CD8-positive, alpha-beta memory T cell (primary cell): Measurements from ENCODE around the gene ZC3H4. TPM values are rescaled to one million over a fixed set of nuclear protein-coding genes. Genes with fewer than 3 reads are reported as not detected.

ENCODE experiments used
- CTCF ChIA-PET: fragments of 350-600 bp; sonication (Branson Sonifier 250); formaldehyde crosslinking; loops from one replicate; lab custom pipeline; 2021; ENCODE audit warnings: antibody characterized with exemption; lab: Charles Lee
- POLR2A ChIA-PET: fragments of 350-600 bp; sonication (Branson Sonifier 250); formaldehyde crosslinking; loops from one replicate; lab custom pipeline; 2021; ENCODE audit warnings: antibody characterized with exemption; lab: Charles Lee
- DNase-seq, 5 donors: peaks; one replicate each; pipeline versions ENCODE4 v3.0.0 to v3.0.0-alpha.2; 2020 to 2022; ENCODE audit warnings: mixed read lengths in 1 of 5
- H3K27ac ChIP-seq: one replicate; pipeline ENCODE4 v1.7.0; 2013; ENCODE audit warnings: low read depth, mild to moderate bottlenecking, low read length, moderate library complexity
- H3K27me3 ChIP-seq: 2 replicates; pipeline ENCODE4 v1.7.0; 2013; ENCODE audit warnings: low read length, mild to moderate bottlenecking; ENCODE audit not compliant: insufficient read depth, poor library complexity, severe bottlenecking
- H3K36me3 ChIP-seq: 2 replicates; pipeline ENCODE4 v1.7.0; 2013; ENCODE audit warnings: mild to moderate bottlenecking, low read length, moderate library complexity; ENCODE audit not compliant: insufficient read depth
- H3K4me1 ChIP-seq: 2 replicates; pipeline ENCODE4 v1.7.0; 2013; ENCODE audit warnings: mild to moderate bottlenecking, low read length, moderate library complexity; ENCODE audit not compliant: insufficient read depth
- H3K4me3 ChIP-seq: 2 replicates; pipeline ENCODE4 v1.7.0; 2013; ENCODE audit warnings: mild to moderate bottlenecking, low read length
- H3K9me3 ChIP-seq: 2 replicates; pipeline ENCODE4 v1.7.0; 2013; ENCODE audit warnings: mild to moderate bottlenecking, low read length
- H3K27ac Mint-ChIP-seq, 8 donors: one replicate each; pipeline ENCODE4 v1.8.0; 2020 to 2021; ENCODE audit warnings: mixed read lengths in 8 of 8, mild to moderate bottlenecking in 6 of 8, inconsistent platforms in 3 of 8, moderate library complexity in 3 of 8
- H3K27me3 Mint-ChIP-seq, 2 donors: one replicate each; pipeline ENCODE4 v1.8.0; 2020 to 2021; ENCODE audit warnings: mixed read lengths in 2 of 2, mild to moderate bottlenecking in 1 of 2, moderate library complexity in 1 of 2
- H3K36me3 Mint-ChIP-seq, 3 donors: one replicate each; pipeline ENCODE4 v1.8.0; 2020 to 2021; ENCODE audit warnings: mixed read lengths in 3 of 3, inconsistent platforms in 1 of 3, mild to moderate bottlenecking in 1 of 3
- H3K4me1 Mint-ChIP-seq, 3 donors: one replicate each; pipeline ENCODE4 v1.8.0; 2020 to 2021; ENCODE audit warnings: mixed read lengths in 3 of 3, inconsistent platforms in 1 of 3, mild to moderate bottlenecking in 1 of 3
- H3K4me3 Mint-ChIP-seq, 7 donors: one replicate each; pipeline ENCODE4 v1.8.0; 2020 to 2021; ENCODE audit warnings: mixed read lengths in 7 of 7, mild to moderate bottlenecking in 6 of 7, moderate library complexity in 4 of 7, inconsistent platforms in 2 of 7
- H3K9me3 Mint-ChIP-seq, 5 donors: one replicate each; pipeline ENCODE4 v1.8.0; 2020 to 2022; ENCODE audit warnings: mixed read lengths in 5 of 5, mild to moderate bottlenecking in 3 of 5, moderate library complexity in 2 of 5, inconsistent platforms in 1 of 5
- polyA plus RNA-seq: library from polyadenylated mRNA; unstranded; fragments of 300-500 nt; fragmentation: Illumina TruSeq; gene quantifications from one replicate; pipeline ENCODE4 v1.2.3, GENCODE V29; 2021
- total RNA-seq, 2 experiments: library from RNA; stranded (reverse); gene quantifications; one replicate each; pipeline ENCODE4 v1.2.3, GENCODE V29; 2021

The ZC3H4 gene
- total and polyA plus RNA-seq, 3 experiments from 2014 or later = 3.2 to 99.6 (median 90.3) TPM

GRCh38 chr19:47133021-47133471 is 19.5 kb upstream of the ZC3H4 start:
- Histone ChIP-seq H3K4me3 (no peak overlapping the region), H3K9me3 (no peaks in the 10 kb centered on the region), H3K36me3 (no peaks in the 10 kb centered on the region), H3K27ac (no peak overlapping the region), H3K4me1 (peaks cover 33% of the 10 kb centered on the region), H3K27me3 (no peaks in the 10 kb centered on the region)
- Mint-ChIP-seq H3K27ac (peak overlapping the region in 2 of 8 donors; percentile 47 to 48), H3K36me3 (peaks cover 0 to 30% (median 0%) of the 10 kb centered on the region in 3 donors), H3K4me3 (peak overlapping the region in 6 of 7 donors; percentile 2 to 98 (median 34)), H3K9me3 (peaks cover 0 to 3% (median 0%) of the 10 kb centered on the region in 5 donors), H3K27me3 (peaks cover 0 to 8% of the 10 kb centered on the region in 2 donors), H3K4me1 (peaks cover 42 to 66% (median 52%) of the 10 kb centered on the region in 3 donors)
- ChIA-PET CTCF (interaction anchor here (1.0 to 9.0 kb wide), 7 partner anchors 17 to 114 kb away, joined by 3 to 87 read pairs (median 17); no protein-coding TSS in a partner anchor), POLR2A (interaction anchor here (0.5 to 0.8 kb wide), 3 partner anchors 38 to 111 kb away, joined by 3 to 5 read pairs (median 4); no protein-coding TSS in a partner anchor)
- DNase-seq = no peak

- DNase-seq = no peak
- Histone ChIP-seq H3K36me3 (no peaks in the 10 kb centered on the region), H3K4me1 (peaks cover 33% of the 10 kb centered on the region), H3K27ac (no peak overlapping the region), H3K27me3 (no peaks in the 10 kb centered on the region), H3K9me3 (no peaks in the 10 kb centered on the region), H3K4me3 (no peak overlapping the region)
- ChIA-PET CTCF (interaction anchor here (0.6 to 9.0 kb wide), 9 partner anchors 17 to 667 kb away, joined by 3 to 87 read pairs (median 13); no protein-coding TSS in a partner anchor), POLR2A (interaction anchor here (0.7 to 2.4 kb wide), 6 partner anchors 19 to 112 kb away, joined by 3 to 15 read pairs (median 6); partner anchors contain the start of gene ZC3H4)
- H3K9me3 Mint-ChIP-seq = peaks cover 0 to 3% (median 0%) of the 10 kb centered on the region in 5 donors
- peak overlapping the region in 3 of 8 donors; percentile 58 to 96 (median 68) for H3K27ac Mint-ChIP-seq
- H3K27me3 Mint-ChIP-seq = peaks cover 0 to 8% of the 10 kb centered on the region in 2 donors
- peak overlapping the region; percentile 96 to 100 (median 98) for H3K4me3 Mint-ChIP-seq
- peaks cover 0 to 30% (median 0%) of the 10 kb centered on the region in 3 donors for H3K36me3 Mint-ChIP-seq
- peaks cover 42 to 66% (median 52%) of the 10 kb centered on the region in 3 donors for H3K4me1 Mint-ChIP-seq
Observed at GRCh38 chr19:47132194-47132852, 18.7 kb upstream of the ZC3H4 start.

DNA sequence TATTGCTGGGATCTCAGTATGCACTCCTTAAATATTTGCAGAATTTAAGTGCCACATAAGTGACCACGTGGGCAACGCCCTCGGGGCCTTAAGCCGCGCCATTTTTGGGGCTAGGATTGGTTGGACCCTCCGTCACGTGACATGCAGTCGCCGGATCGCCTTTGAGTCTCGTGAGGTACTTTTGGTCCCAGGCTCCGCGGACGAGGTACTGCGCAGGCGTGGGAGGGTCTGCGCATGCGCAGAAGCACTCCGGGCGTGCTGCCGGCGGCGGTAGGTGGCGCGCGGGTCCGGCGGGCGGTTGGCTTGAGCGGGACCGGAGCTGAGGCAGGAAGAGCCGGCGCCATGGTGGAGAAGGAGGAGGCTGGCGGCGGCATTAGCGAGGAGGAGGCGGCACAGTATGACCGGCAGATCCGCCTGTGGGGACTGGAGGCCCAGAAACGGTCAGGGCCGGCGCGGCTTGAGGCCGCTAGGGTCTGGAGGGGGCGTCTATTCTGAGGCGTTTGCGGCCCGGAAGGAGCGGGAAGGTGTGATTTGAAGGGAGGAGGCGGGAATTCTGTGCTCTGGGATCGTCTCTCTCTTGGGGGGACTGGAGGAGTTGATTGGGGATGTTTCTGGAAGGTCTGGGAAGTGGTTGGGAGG is 17.1 kb upstream of the ZC3H4 start, which contains the start of gene SAE1:
TSS of gene SAE1 (plus strand) at position 247 of the 639 bp plus-strand sequence. CDS start at position 343, 96 bp downstream.
- peaks cover 0 to 25% (median 0%) of the 10 kb centered on the region in 3 donors for H3K36me3 Mint-ChIP-seq
- Histone ChIP-seq H3K9me3 (no peaks in the 10 kb centered on the region), H3K4me3 (peak within 1 kb of the TSS; percentile 97), H3K27me3 (no peaks in the 10 kb centered on the region), H3K4me1 (peaks cover 33% of the 10 kb centered on the region), H3K36me3 (no peaks in the 10 kb centered on the region), H3K27ac (peak within 1 kb of the TSS; percentile 90)
- peak within 1 kb of the TSS; percentile 74 to 99 (median 96) for H3K27ac Mint-ChIP-seq
- peaks cover 0 to 3% (median 0%) of the 10 kb centered on the region in 5 donors for H3K9me3 Mint-ChIP-seq
- H3K27me3 Mint-ChIP-seq = peaks cover 0 to 8% of the 10 kb centered on the region in 2 donors
- H3K4me1 Mint-ChIP-seq = peaks cover 39 to 57% (median 52%) of the 10 kb centered on the region in 3 donors
- ChIA-PET POLR2A (interaction anchor here (0.6 to 2.4 kb wide), 8 partner anchors 17 to 197 kb away, joined by 3 to 15 read pairs (median 6); partner anchors contain the start of gene ZC3H4), CTCF (interaction anchor here (0.8 to 9.0 kb wide), 25 partner anchors 11 to 126 kb away, joined by 3 to 87 read pairs (median 4); partner anchors contain the start of genes CCDC9 and ZC3H4)
- H3K4me3 Mint-ChIP-seq = peak within 1 kb of the TSS; percentile 96 to 100 (median 98)
- peak; percentile 85 to 94 (median 89) for DNase-seq

DNA sequence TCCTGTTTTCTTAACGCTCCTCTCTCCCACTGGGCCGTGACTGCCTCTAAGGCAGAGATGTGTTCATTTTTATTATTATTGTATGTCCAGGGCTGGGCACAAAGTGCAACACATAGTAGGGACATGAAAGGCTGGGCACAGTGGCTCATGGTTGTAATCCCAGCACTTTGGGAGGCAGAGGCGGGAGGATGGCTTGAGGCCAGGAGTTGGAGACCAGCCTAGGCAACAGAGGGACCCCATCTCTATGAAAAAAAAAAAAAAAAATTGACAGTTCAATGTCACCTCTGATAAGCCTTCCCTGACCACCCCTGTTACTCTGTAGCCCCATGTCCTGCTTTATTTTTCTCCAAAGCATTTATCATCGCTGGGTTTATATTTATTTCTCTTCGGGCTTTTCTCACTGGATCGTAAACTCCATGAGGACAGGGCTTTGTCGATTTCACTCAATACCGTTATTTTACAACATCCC is 16.6 kb upstream of the ZC3H4 start:
- Histone ChIP-seq H3K27me3 (no peaks in the 10 kb centered on the region), H3K27ac (no peak overlapping the region), H3K4me1 (peaks cover 28% of the 10 kb centered on the region), H3K9me3 (no peaks in the 10 kb centered on the region), H3K4me3 (peak overlapping the region; percentile 97), H3K36me3 (no peaks in the 10 kb centered on the region)
- ChIA-PET POLR2A (interaction anchor here (1.6 to 2.4 kb wide), 2 partner anchors 96 to 114 kb away, joined by 6 to 15 read pairs; no protein-coding TSS in a partner anchor), CTCF (interaction anchor here (0.9 to 9.0 kb wide), 9 partner anchors 10 to 96 kb away, joined by 3 to 87 read pairs (median 4); no protein-coding TSS in a partner anchor)
- H3K36me3 Mint-ChIP-seq = peaks cover 0 to 24% (median 0%) of the 10 kb centered on the region in 3 donors
- DNase-seq = no peak
- H3K27ac Mint-ChIP-seq = peak overlapping the region; percentile 74 to 99 (median 96)
- peaks cover 0 to 3% (median 0%) of the 10 kb centered on the region in 5 donors for H3K9me3 Mint-ChIP-seq
- H3K4me3 Mint-ChIP-seq = peak overlapping the region; percentile 96 to 100 (median 98)
- peaks cover 35 to 54% (median 51%) of the 10 kb centered on the region in 3 donors for H3K4me1 Mint-ChIP-seq
- H3K27me3 Mint-ChIP-seq = peaks cover 0 to 8% of the 10 kb centered on the region in 2 donors

DNA sequence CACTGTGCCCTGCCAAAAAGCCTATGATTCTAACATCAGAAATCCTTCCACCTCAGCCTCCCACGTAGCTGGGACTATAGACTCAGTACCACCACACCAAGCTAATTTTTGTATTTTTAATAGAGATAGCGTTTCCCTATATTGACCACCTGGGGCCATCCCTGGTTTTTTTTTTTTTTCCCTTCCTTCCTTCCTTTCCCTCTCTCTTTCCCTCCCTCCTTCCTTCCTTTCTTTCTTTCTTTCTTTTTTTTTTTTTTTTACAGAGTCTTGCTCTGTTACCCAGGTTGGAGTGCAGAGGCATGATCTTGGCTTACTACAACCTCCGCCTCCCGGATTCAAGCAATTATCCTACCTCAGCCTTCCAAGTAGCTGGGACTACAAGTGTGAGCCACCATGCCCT is 16.0 kb upstream of the ZC3H4 start:
- POLR2A ChIA-PET = interaction anchor here (0.6 kb wide), 1 partner anchor 17 kb away, joined by 5 read pairs; no protein-coding TSS in a partner anchor
- H3K9me3 Mint-ChIP-seq = peaks cover 0 to 3% (median 0%) of the 10 kb centered on the region in 5 donors
- Histone ChIP-seq H3K27me3 (no peaks in the 10 kb centered on the region), H3K36me3 (no peaks in the 10 kb centered on the region), H3K9me3 (no peaks in the 10 kb centered on the region), H3K27ac (no peak overlapping the region), H3K4me1 (peaks cover 27% of the 10 kb centered on the region), H3K4me3 (no peak overlapping the region)
- H3K36me3 Mint-ChIP-seq = peaks cover 0 to 24% (median 0%) of the 10 kb centered on the region in 3 donors
- CTCF ChIA-PET = interaction anchor here (9.0 kb wide), 1 partner anchor 49 kb away, joined by 87 read pairs; no protein-coding TSS in a partner anchor
- H3K4me3 Mint-ChIP-seq = no peak overlapping the region
- H3K27ac Mint-ChIP-seq = peak overlapping the region in 1 of 8 donors; percentile 96
- no peak for DNase-seq
- H3K4me1 Mint-ChIP-seq = peaks cover 32 to 51% (median 48%) of the 10 kb centered on the region in 3 donors
- peaks cover 0 to 8% of the 10 kb centered on the region in 2 donors for H3K27me3 Mint-ChIP-seq

DNA sequence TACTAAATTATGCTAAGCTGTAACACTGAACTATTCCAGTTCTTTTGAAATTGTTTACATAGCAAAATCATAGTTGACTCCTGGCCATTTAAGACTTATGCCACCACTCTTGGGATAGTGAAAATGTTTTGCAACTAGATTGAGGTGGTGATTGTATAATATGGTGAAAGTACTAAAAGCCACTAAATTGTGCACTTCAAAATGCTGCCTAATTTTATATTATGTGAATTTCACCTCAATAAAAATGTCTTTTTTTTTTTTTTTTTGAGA is 12.0 kb upstream of the ZC3H4 start:
- peak overlapping the region in 2 of 8 donors; percentile 26 to 57 for H3K27ac Mint-ChIP-seq
- ChIA-PET CTCF (interaction anchor here (0.7 to 9.0 kb wide), 16 partner anchors 11 to 132 kb away, joined by 3 to 87 read pairs (median 4); partner anchors contain the start of gene ZC3H4), POLR2A (interaction anchor here (0.7 to 1.1 kb wide), 2 partner anchors 12 to 45 kb away, joined by 3 to 7 read pairs; partner anchors contain the start of gene ZC3H4)
- no peaks in the 10 kb centered on the region for H3K9me3 ChIP-seq
- H3K4me3 ChIP-seq = no peak overlapping the region
- peak overlapping the region in 1 of 7 donors; percentile 72 for H3K4me3 Mint-ChIP-seq
- peaks cover 0 to 3% (median 0%) of the 10 kb centered on the region in 3 donors for H3K36me3 Mint-ChIP-seq
- H3K4me1 ChIP-seq = no peaks in the 10 kb centered on the region
- H3K27me3 ChIP-seq = no peaks in the 10 kb centered on the region
- DNase-seq = no peak
- H3K27me3 Mint-ChIP-seq = peaks cover 0 to 3% of the 10 kb centered on the region in 2 donors
- peaks cover 0 to 2% (median 0%) of the 10 kb centered on the region in 5 donors for H3K9me3 Mint-ChIP-seq
- no peaks in the 10 kb centered on the region for H3K36me3 ChIP-seq
- H3K27ac ChIP-seq = no peak overlapping the region
- peaks cover 4 to 11% (median 11%) of the 10 kb centered on the region in 3 donors for H3K4me1 Mint-ChIP-seq
